ENCODE results near the gene LIMS3.
"Not testable (repeated sequence)": the region's sequence is repeated elsewhere in the genome, so short reads cannot be mapped to it uniquely, and the experiment has no call there.

LIMS3 gene

GRCh38 chr2:109969864-109970263, 71.4 kb downstream of the LIMS3 start:
- not testable (repeated sequence) for H3K4me3 ChIP-seq (ENCODE audit: extremely low read depth, insufficient read depth, low read length, poor library complexity, severe bottlenecking); H3K4me1 ChIP-seq (ENCODE audit: control insufficient read depth, insufficient read depth, low read length, poor library complexity, severe bottlenecking); H3K27ac ChIP-seq (ENCODE audit: low read depth, low read length, severe bottlenecking); H3K36me3 ChIP-seq (ENCODE audit: control insufficient read depth, insufficient read depth, low read length); H3K9me3 ChIP-seq (ENCODE audit: control insufficient read depth, low read length)
- WGBS, 2 experiments (ENCODE audit: insufficient coverage in 2 of 2), result no CpG with 5 or more reads among the region's 14 CpGs

GRCh38 chr2:109971710-109972109, 73.2 kb downstream of the LIMS3 start:
- not testable (repeated sequence) for H3K36me3 ChIP-seq (ENCODE audit: control insufficient read depth, insufficient read depth, low read length); H3K9me3 ChIP-seq (ENCODE audit: control insufficient read depth, low read length); H3K4me1 ChIP-seq (ENCODE audit: control insufficient read depth, insufficient read depth, low read length, poor library complexity, severe bottlenecking); H3K27ac ChIP-seq (ENCODE audit: low read depth, low read length, severe bottlenecking); H3K4me3 ChIP-seq (ENCODE audit: extremely low read depth, insufficient read depth, low read length, poor library complexity, severe bottlenecking)
- WGBS, 2 experiments (ENCODE audit: insufficient coverage in 2 of 2), result no CpG with 5 or more reads among the region's 10 CpGs

Data from mesodermal cell (in vitro differentiated cells).